Esophagus (tissue), 2 donors: ENCODE measurements around the gene SLC28A2. TPM values are rescaled to one million over a fixed set of nuclear protein-coding genes. Genes with fewer than 3 reads are reported as not detected.
A peak's percentile ranks its signal among the peaks of the same experiment; 100 is the strongest.
"Not testable (repeated sequence)": the region's sequence is repeated elsewhere in the genome, so short reads cannot be mapped to it uniquely, and the experiment has no call there.

ENCODE experiments used
- H3K27ac ChIP-seq, 2 donors: one replicate each; pipeline ENCODE4 v1.5.1; 2013; ENCODE audit warnings: low read depth in 2 of 2, mild to moderate bottlenecking in 2 of 2, inconsistent platforms in 1 of 2, low read length in 1 of 2, moderate library complexity in 1 of 2
- H3K27me3 ChIP-seq, 2 donors: one replicate each; pipeline ENCODE4 v1.6.1; 2013; ENCODE audit warnings: low read length in 2 of 2, control low read depth in 1 of 2, mild to moderate bottlenecking in 1 of 2; ENCODE audit not compliant: insufficient read depth in 2 of 2, control insufficient read depth in 1 of 2
- H3K36me3 ChIP-seq, 2 donors: one replicate each; pipeline ENCODE4 v1.6.1; 2013; ENCODE audit warnings: low read length in 1 of 2; ENCODE audit not compliant: control insufficient read depth in 2 of 2, insufficient read depth in 2 of 2
- H3K4me1 ChIP-seq, 2 donors: one replicate each; pipeline ENCODE4 v1.6.1; 2013; ENCODE audit warnings: low read length in 1 of 2; ENCODE audit not compliant: control insufficient read depth in 2 of 2, insufficient read depth in 2 of 2
- H3K4me3 ChIP-seq, 2 donors: one replicate each; pipeline ENCODE4 v1.5.1; 2013; ENCODE audit warnings: low read length in 2 of 2, mild to moderate bottlenecking in 2 of 2, low read depth in 1 of 2, moderate library complexity in 1 of 2
- H3K9me3 ChIP-seq, 2 donors: one replicate each; pipeline ENCODE4 v1.6.1; 2013; ENCODE audit warnings: mild to moderate bottlenecking in 2 of 2, low read depth in 1 of 2, low read length in 1 of 2, moderate library complexity in 1 of 2; ENCODE audit not compliant: control insufficient read depth in 2 of 2, insufficient read depth in 1 of 2
- WGBS, 2 donors: extraction: QIAGEN DNeasy Blood & Tissue Kit; methylation state at CpG; one replicate each; pipeline ENCODE4 v1.1.7; 2013; 5-methylcytosine and 5-hydroxymethylcytosine counted together
- polyA plus RNA-seq, 2 donors: library from polyadenylated mRNA; stranded (reverse); fragments of 200-250 nt; gene quantifications; one replicate each; pipeline ENCODE4 v1.2.3, GENCODE V29; 2013
- donor health status: healthy with polysubstance abuse.
- donor health status: Bipolar disorder and iron deficiency.

The SLC28A2 gene
- polyA plus RNA-seq, 2 donors: not detected

GRCh38 chr15:45230245-45230965 lies 21.6 kb upstream of the SLC28A2 start:
- Histone ChIP-seq H3K36me3 (no peaks in the 10 kb centered on the region), H3K4me1 (peaks cover 0 to 3% of the 10 kb centered on the region in 2 donors), H3K4me3 (no peak overlapping the region), H3K27ac (no peak overlapping the region), H3K27me3 (no peaks in the 10 kb centered on the region), H3K9me3 (no peaks in the 10 kb centered on the region)
- WGBS, 2 donors: 0% methylated on average over 1 of the region's 1 CpG

GRCh38 chr15:45231132-45231531 lies 20.9 kb upstream of the SLC28A2 start:
- Histone ChIP-seq H3K4me3 (no peak overlapping the region), H3K4me1 (peaks cover 0 to 3% of the 10 kb centered on the region in 2 donors), H3K27me3 (no peaks in the 10 kb centered on the region), H3K27ac (no peak overlapping the region), H3K36me3 (no peaks in the 10 kb centered on the region), H3K9me3 (no peaks in the 10 kb centered on the region)
- 61 to 80% methylated on average over 3 of the region's 3 CpGs for WGBS, 2 donors

GRCh38 chr15:45231864-45232562 lies 20.0 kb upstream of the SLC28A2 start:
- H3K9me3 ChIP-seq: no peaks in the 10 kb centered on the region
- H3K36me3 ChIP-seq: no peaks in the 10 kb centered on the region
- H3K27ac ChIP-seq: no peak overlapping the region
- H3K4me1 ChIP-seq: peaks cover 0 to 3% of the 10 kb centered on the region in 2 donors
- 85 to 91% methylated on average over 4 of the region's 4 CpGs for WGBS, 2 donors
- no peak overlapping the region for H3K4me3 ChIP-seq
- H3K27me3 ChIP-seq: no peaks in the 10 kb centered on the region

- peaks cover 0 to 2% of the 10 kb centered on the region in 2 donors for H3K9me3 ChIP-seq
- peak overlapping the region in 1 of 2 donors; percentile 14 for H3K27ac ChIP-seq
- H3K4me1 ChIP-seq: peaks cover 0 to 3% of the 10 kb centered on the region in 2 donors
- WGBS, 2 donors: 58 to 63% methylated on average over 11 of the region's 11 CpGs
- H3K27me3 ChIP-seq: no peaks in the 10 kb centered on the region
- no peaks in the 10 kb centered on the region for H3K36me3 ChIP-seq
- H3K4me3 ChIP-seq: no peak overlapping the region
Measured at GRCh38 chr15:45234562-45235235, 17.3 kb upstream of the SLC28A2 start.

- peaks cover 7 to 11% of the 10 kb centered on the region in 2 donors for H3K9me3 ChIP-seq
- WGBS, 2 donors: 54% methylated on average over 6 of the region's 6 CpGs
- H3K27me3 ChIP-seq, H3K4me3 ChIP-seq, H3K4me1 ChIP-seq, H3K36me3 ChIP-seq: not testable (repeated sequence)
- H3K27ac ChIP-seq: peak overlapping the region in 1 of 2 donors; percentile 4
Measured at GRCh38 chr15:45236806-45237205, 15.2 kb upstream of the SLC28A2 start.

GRCh38 chr15:45242289-45242688 lies 9.7 kb upstream of the SLC28A2 start:
- peaks cover 15 to 34% of the 10 kb centered on the region in 2 donors for H3K9me3 ChIP-seq
- H3K4me1 ChIP-seq: no peaks in the 10 kb centered on the region
- 74 to 76% methylated on average over 9 of the region's 9 CpGs for WGBS, 2 donors
- H3K4me3 ChIP-seq: no peak overlapping the region
- no peaks in the 10 kb centered on the region for H3K27me3 ChIP-seq
- H3K27ac ChIP-seq: no peak overlapping the region
- no peaks in the 10 kb centered on the region for H3K36me3 ChIP-seq

GRCh38 chr15:45249125-45249780 lies 2.8 kb upstream of the SLC28A2 start:
- H3K4me3 ChIP-seq: no peak overlapping the region
- H3K27ac ChIP-seq: no peak overlapping the region
- H3K36me3 ChIP-seq: no peaks in the 10 kb centered on the region
- no peaks in the 10 kb centered on the region for H3K27me3 ChIP-seq
- 76 to 91% methylated on average over 4 of the region's 4 CpGs for WGBS, 2 donors
- peaks cover 2 to 9% of the 10 kb centered on the region in 2 donors for H3K9me3 ChIP-seq
- no peaks in the 10 kb centered on the region for H3K4me1 ChIP-seq

GRCh38 chr15:45253330-45253729 lies 1.3 kb downstream of the SLC28A2 start:
- 71 to 80% methylated on average over 2 of the region's 2 CpGs for WGBS, 2 donors
- no peaks in the 10 kb centered on the region for H3K27me3 ChIP-seq
- no peaks in the 10 kb centered on the region for H3K4me1 ChIP-seq
- H3K9me3 ChIP-seq: no peaks in the 10 kb centered on the region
- H3K36me3 ChIP-seq: no peaks in the 10 kb centered on the region
- H3K4me3 ChIP-seq: no peak overlapping the region
- H3K27ac ChIP-seq: no peak overlapping the region

GRCh38 chr15:45254405-45254804 lies 2.4 kb downstream of the SLC28A2 start:
- Histone ChIP-seq H3K36me3 (no peaks in the 10 kb centered on the region), H3K4me3 (no peak overlapping the region), H3K4me1 (no peaks in the 10 kb centered on the region), H3K9me3 (no peaks in the 10 kb centered on the region), H3K27ac (no peak overlapping the region), H3K27me3 (no peaks in the 10 kb centered on the region)
- 93% methylated on average over 1 of the region's 1 CpG for WGBS, 2 donors
